ENCODE measurements around the gene PBX1. TPM values are rescaled to one million over a fixed set of nuclear protein-coding genes. Genes with fewer than 3 reads are reported as not detected.

The PBX1 gene
- total and polyA plus RNA-seq, 2 donors (not counting 3 experiments of a cell fraction or from before 2014, with no cell fraction given) = 10.7 to 24.1 TPM

DNA sequence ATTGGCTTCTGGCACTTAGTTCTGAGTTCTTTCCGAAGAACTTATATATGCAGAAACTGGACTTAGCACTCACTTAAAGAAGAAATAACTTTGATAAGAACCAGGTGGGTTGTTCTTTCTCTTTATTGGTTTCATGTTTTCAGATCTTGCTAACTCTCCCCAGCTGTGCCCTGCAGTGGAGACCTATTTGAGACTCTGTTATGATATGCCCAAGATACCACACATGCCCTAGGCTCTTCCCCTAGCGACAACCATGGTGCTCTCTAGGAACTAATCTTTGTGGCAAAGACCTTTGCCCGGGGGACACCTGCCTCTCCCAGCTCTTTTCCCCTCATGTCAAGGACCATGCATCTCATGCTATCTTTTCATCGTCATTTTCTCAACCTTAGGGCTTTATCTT, 128.8 kb downstream of the PBX1 start:
- Histone ChIP-seq H3K4me1 (ENCODE audit: control insufficient read depth, extremely low read depth, insufficient read depth, low read length) (no peaks in the 10 kb centered on the region), H3K79me2 (ENCODE audit: control insufficient read depth, insufficient read depth, low read length) (no peaks in the 10 kb centered on the region), H3K27me3 (ENCODE audit: control insufficient read depth in 2 of 2, insufficient read depth in 2 of 2, low read length in 2 of 2) (no peaks in the 10 kb centered on the region), H3K4me2 (ENCODE audit: insufficient read depth, low read length) (no peak overlapping the region), H3K4me3 (replicated peaks in 1 of 3; ENCODE audit: insufficient read depth in 1 of 3, low read depth in 1 of 3, low read length in 3 of 3) (no peak overlapping the region), H4K20me1 (replicated peaks; ENCODE audit: control insufficient read depth, extremely low read depth, insufficient read depth, low read length) (no peaks in the 10 kb centered on the region), H3K9me1 (replicated peaks; ENCODE audit: control insufficient read depth, extremely low read depth, insufficient read depth, low read length) (no peaks in the 10 kb centered on the region), H3K9me3 (replicated peaks; ENCODE audit: control insufficient read depth, insufficient read depth, low read length) (no peaks in the 10 kb centered on the region), H3K9ac (replicated peaks; ENCODE audit: extremely low read depth, insufficient read depth, low read length) (no peak overlapping the region), H3K27ac (ENCODE audit: insufficient read depth, low read depth, low read length) (no peak overlapping the region), H3K36me3 (ENCODE audit: control insufficient read depth in 2 of 2, extremely low read depth in 1 of 2, insufficient read depth in 2 of 2, low read length in 2 of 2) (no peaks in the 10 kb centered on the region), H2AFZ (ENCODE audit: low read depth, low read length) (no peak overlapping the region)
- CTCF ChIA-PET = no interaction called here
- TF ChIP-seq CTCF (IDR thresholded peaks at IDR 0.05; ENCODE audit: extremely low read depth in 1 of 2, insufficient read depth in 1 of 2, low read depth in 1 of 2, low read length in 2 of 2) (no peak), POLR2AphosphoS5 (IDR thresholded peaks at IDR 0.05; ENCODE audit: insufficient read depth, low read depth, low read length) (no peak), FOS (IDR thresholded peaks at IDR 0.05; ENCODE audit: borderline replicate concordance, insufficient read depth, low read length) (no peak), GATA2 (IDR thresholded peaks at IDR 0.05; ENCODE audit: insufficient read depth, insufficient read length, low read depth, low read length) (no peak), MYC (IDR thresholded peaks at IDR 0.05; ENCODE audit: low read depth, low read length) (no peak), EZH2 (IDR thresholded peaks at IDR 0.05; ENCODE audit: borderline replicate concordance, low read depth, low read length, severe bottlenecking) (no peak), JUN (IDR thresholded peaks at IDR 0.05; ENCODE audit: borderline replicate concordance, insufficient read depth, insufficient read length, low read depth) (no peak), POLR2A (IDR thresholded peaks at IDR 0.05; ENCODE audit: low read depth, low read length) (no peak)
- TF ChIP-seq, protein P1, sequence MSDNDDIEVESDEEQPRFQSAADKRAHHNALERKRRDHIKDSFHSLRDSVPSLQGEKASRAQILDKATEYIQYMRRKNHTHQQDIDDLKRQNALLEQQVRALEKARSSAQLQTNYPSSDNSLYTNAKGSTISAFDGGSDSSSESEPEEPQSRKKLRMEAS (IDR thresholded peaks at IDR 0.05; ENCODE audit: insufficient read depth, insufficient read length) = no peak
- POLR2A ChIA-PET = no interaction called here
- dilution Hi-C loops (cut with MboI; ENCODE audit: extremely low pct_ligation_motif_present, low sequenced_read_pairs) (no loop called here), intact Hi-C loops (cut with micrococcal nuclease) (no loop called here)
- FAIRE-seq (no peak), DNase-seq (ENCODE audit: low read depth, low spot score) (no peak)
- BruUV-seq (replicated peaks) = no TSS peak
